ENCODE data around the gene FAM221B. TPM values are rescaled to one million over a fixed set of nuclear protein-coding genes. Genes with fewer than 3 reads are reported as not detected.
A peak's percentile ranks its signal among the peaks of the same experiment; 100 is the strongest.

Gene FAM221B
- total and polyA plus RNA-seq, 2 donors: under 0.01 to 0.05 TPM

- Histone ChIP-seq H3K4me1 (ENCODE audit: control insufficient read depth in 2 of 2, insufficient read depth in 2 of 2, low read length in 2 of 2) (peaks cover 0 to 17% of the 10 kb centered on the region in 2 donors), H3K4me3 (ENCODE audit: low read length in 2 of 2) (no peak overlapping the region), H3K27ac (ENCODE audit: low read depth in 1 of 2, low read length in 1 of 2) (no peak overlapping the region), H3K27me3 (ENCODE audit: control insufficient read depth in 2 of 2, insufficient read depth in 1 of 2, low read length in 1 of 2) (peaks cover 0 to 6% of the 10 kb centered on the region in 2 donors), H3K9me3 (ENCODE audit: control insufficient read depth in 2 of 2, insufficient read depth in 1 of 2, low read length in 1 of 2) (peaks cover 0 to 3% of the 10 kb centered on the region in 2 donors), H3K36me3 (ENCODE audit: control insufficient read depth in 2 of 2, insufficient read depth in 2 of 2, low read length in 1 of 2) (peaks cover 0 to under 1% of the 10 kb centered on the region in 2 donors)
- 98% methylated on average over 5 of the region's 5 CpGs for WGBS
- no peak for DNase-seq (ENCODE audit: low read depth in 6 of 9, low spot score in 9 of 9)
Observed at GRCh38 chr9:35841645-35841900, 13.0 kb upstream of the FAM221B start.

DNA sequence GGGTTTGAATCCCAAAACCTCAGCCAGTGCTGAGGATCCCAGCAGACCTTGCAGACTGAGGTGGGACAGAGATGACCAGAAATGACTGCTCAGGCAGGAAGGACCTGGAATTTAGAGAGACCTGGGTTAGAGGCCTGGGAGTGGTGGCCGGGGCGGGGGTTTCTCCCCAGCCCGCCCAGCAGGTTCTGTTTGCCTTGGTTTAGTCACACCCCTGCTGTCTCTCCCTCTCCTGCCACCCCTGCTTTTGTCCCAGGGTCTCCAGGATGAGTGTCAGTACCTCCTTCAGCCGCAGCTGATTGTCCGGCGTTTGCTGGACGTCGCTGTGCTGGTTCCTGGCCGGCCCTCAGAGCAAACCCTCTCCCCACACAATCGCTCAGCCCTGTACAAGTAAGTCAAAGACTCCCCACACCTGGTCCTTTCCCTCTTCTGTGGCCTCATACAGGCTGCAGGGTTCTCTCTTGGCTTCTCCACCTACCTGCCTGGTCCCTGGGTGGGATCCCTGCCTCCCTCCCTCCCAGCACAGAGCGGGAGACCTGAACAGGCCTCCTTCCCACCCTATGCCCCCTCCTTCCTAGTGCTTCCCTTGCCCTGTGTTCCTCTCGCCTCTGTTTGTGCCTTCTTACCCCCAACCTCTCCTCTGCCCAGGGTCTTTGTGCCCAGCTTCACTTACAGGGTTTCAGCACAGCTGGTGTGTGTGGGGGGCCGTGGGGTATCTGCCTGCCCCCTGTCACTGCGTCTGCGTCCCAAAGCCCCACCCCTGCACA lies 12.5 kb upstream of the FAM221B start:
- H3K4me3 ChIP-seq (ENCODE audit: low read length in 2 of 2): no peak overlapping the region
- WGBS: 97% methylated on average over 15 of the region's 15 CpGs
- no peak for DNase-seq (ENCODE audit: low read depth in 6 of 9, low spot score in 9 of 9)

DNA sequence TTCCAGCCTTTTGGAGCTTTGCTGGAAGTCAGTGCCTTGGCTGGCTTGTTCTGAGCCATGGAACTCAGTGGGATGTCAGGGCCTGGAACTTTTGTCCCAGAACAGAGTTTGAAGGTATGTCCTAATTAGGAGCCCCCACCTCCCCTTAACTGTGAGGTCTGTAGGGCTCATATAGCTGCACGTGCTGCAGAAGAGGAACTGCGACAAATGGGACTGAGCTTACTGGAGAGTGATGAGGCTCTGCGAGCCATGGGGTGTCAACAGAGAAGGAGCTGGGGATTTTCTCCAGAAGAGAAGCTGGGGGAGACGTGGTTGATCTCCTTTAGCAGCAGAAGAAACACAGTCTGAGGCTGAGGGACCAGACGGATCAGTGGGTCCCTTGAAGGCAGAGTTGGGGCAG lies 11.4 kb upstream of the FAM221B start:
- 93% methylated on average over 5 of the region's 5 CpGs for WGBS
- Histone ChIP-seq H3K4me3 (ENCODE audit: low read length in 2 of 2) (no peak overlapping the region), H3K36me3 (ENCODE audit: control insufficient read depth in 2 of 2, insufficient read depth in 2 of 2, low read length in 1 of 2) (no peaks in the 10 kb centered on the region), H3K27me3 (ENCODE audit: control insufficient read depth in 2 of 2, insufficient read depth in 1 of 2, low read length in 1 of 2) (no peaks in the 10 kb centered on the region), H3K4me1 (ENCODE audit: control insufficient read depth in 2 of 2, insufficient read depth in 2 of 2, low read length in 2 of 2) (peaks cover 0 to 4% of the 10 kb centered on the region in 2 donors), H3K27ac (ENCODE audit: low read depth in 1 of 2, low read length in 1 of 2) (no peak overlapping the region), H3K9me3 (ENCODE audit: control insufficient read depth in 2 of 2, insufficient read depth in 1 of 2, low read length in 1 of 2) (no peaks in the 10 kb centered on the region)
- no peak for DNase-seq (ENCODE audit: low read depth in 6 of 9, low spot score in 9 of 9)

More for the DNA sequence above, 12.5 kb upstream of the FAM221B start:
- Histone ChIP-seq H3K36me3 (ENCODE audit: control insufficient read depth in 2 of 2, insufficient read depth in 2 of 2, low read length in 1 of 2) (no peaks in the 10 kb centered on the region), H3K27ac (ENCODE audit: low read depth in 1 of 2, low read length in 1 of 2) (no peak overlapping the region), H3K9me3 (ENCODE audit: control insufficient read depth in 2 of 2, insufficient read depth in 1 of 2, low read length in 1 of 2) (no peaks in the 10 kb centered on the region), H3K27me3 (ENCODE audit: control insufficient read depth in 2 of 2, insufficient read depth in 1 of 2, low read length in 1 of 2) (peaks cover 0 to 1% of the 10 kb centered on the region in 2 donors), H3K4me1 (ENCODE audit: control insufficient read depth in 2 of 2, insufficient read depth in 2 of 2, low read length in 2 of 2) (peaks cover 0 to 12% of the 10 kb centered on the region in 2 donors)

- Histone ChIP-seq H3K9me3 (ENCODE audit: control insufficient read depth in 2 of 2, insufficient read depth in 1 of 2, low read length in 1 of 2) (no peaks in the 10 kb centered on the region), H3K4me3 (ENCODE audit: low read length in 2 of 2) (no peak overlapping the region), H3K4me1 (ENCODE audit: control insufficient read depth in 2 of 2, insufficient read depth in 2 of 2, low read length in 2 of 2) (peaks cover 6 to 24% of the 10 kb centered on the region in 2 donors), H3K36me3 (ENCODE audit: control insufficient read depth in 2 of 2, insufficient read depth in 2 of 2, low read length in 1 of 2) (no peaks in the 10 kb centered on the region), H3K27ac (ENCODE audit: low read depth in 1 of 2, low read length in 1 of 2) (no peak overlapping the region), H3K27me3 (ENCODE audit: control insufficient read depth in 2 of 2, insufficient read depth in 1 of 2, low read length in 1 of 2) (no peaks in the 10 kb centered on the region)
- no peak for DNase-seq (ENCODE audit: low read depth in 6 of 9, low spot score in 9 of 9)
- 97% methylated on average over 5 of the region's 5 CpGs for WGBS
Observed at GRCh38 chr9:35836595-35836994, 8.1 kb upstream of the FAM221B start.

DNA sequence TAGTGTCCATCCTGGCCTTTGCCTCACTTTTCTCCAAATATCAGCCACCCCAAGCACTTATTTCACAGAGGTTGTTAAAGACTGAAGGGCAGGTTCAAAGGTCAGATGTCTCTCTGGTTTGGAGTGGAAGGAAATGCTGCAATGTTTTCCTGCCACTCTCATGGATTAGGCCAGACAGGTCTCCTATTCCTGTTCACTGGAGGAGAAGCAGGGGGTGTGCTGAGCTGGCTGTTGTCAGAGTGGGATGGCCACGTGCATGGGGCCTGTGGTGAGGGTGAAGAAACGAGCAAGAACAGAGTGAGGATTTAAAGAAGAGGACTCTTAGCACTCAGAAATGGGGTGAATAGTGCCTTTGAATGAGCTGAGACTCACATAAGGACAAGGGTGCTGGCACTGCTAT lies 7.2 kb upstream of the FAM221B start:
- no peak overlapping the region for H3K27ac ChIP-seq (ENCODE audit: low read depth in 1 of 2, low read length in 1 of 2)
- 95% methylated on average over 2 of the region's 2 CpGs for WGBS
- H3K4me3 ChIP-seq (ENCODE audit: low read length in 2 of 2): no peak overlapping the region
- H3K27me3 ChIP-seq (ENCODE audit: control insufficient read depth in 2 of 2, insufficient read depth in 1 of 2, low read length in 1 of 2): no peaks in the 10 kb centered on the region
- no peaks in the 10 kb centered on the region for H3K9me3 ChIP-seq (ENCODE audit: control insufficient read depth in 2 of 2, insufficient read depth in 1 of 2, low read length in 1 of 2)
- no peaks in the 10 kb centered on the region for H3K36me3 ChIP-seq (ENCODE audit: control insufficient read depth in 2 of 2, insufficient read depth in 2 of 2, low read length in 1 of 2)
- no peak for DNase-seq (ENCODE audit: low read depth in 6 of 9, low spot score in 9 of 9)
- H3K4me1 ChIP-seq (ENCODE audit: control insufficient read depth in 2 of 2, insufficient read depth in 2 of 2, low read length in 2 of 2): peaks cover 6 to 24% of the 10 kb centered on the region in 2 donors

- peaks cover 6 to 24% of the 10 kb centered on the region in 2 donors for H3K4me1 ChIP-seq (ENCODE audit: control insufficient read depth in 2 of 2, insufficient read depth in 2 of 2, low read length in 2 of 2)
- no peaks in the 10 kb centered on the region for H3K27me3 ChIP-seq (ENCODE audit: control insufficient read depth in 2 of 2, insufficient read depth in 1 of 2, low read length in 1 of 2)
- H3K27ac ChIP-seq (ENCODE audit: low read depth in 1 of 2, low read length in 1 of 2): no peak overlapping the region
- H3K36me3 ChIP-seq (ENCODE audit: control insufficient read depth in 2 of 2, insufficient read depth in 2 of 2, low read length in 1 of 2): no peaks in the 10 kb centered on the region
- no peak overlapping the region for H3K4me3 ChIP-seq (ENCODE audit: low read length in 2 of 2)
- WGBS: 98% methylated on average over 3 of the region's 3 CpGs
- peak in 1 of 9 donors; percentile 40 for DNase-seq (ENCODE audit: low read depth in 6 of 9, low spot score in 9 of 9)
- no peaks in the 10 kb centered on the region for H3K9me3 ChIP-seq (ENCODE audit: control insufficient read depth in 2 of 2, insufficient read depth in 1 of 2, low read length in 1 of 2)
Observed at GRCh38 chr9:35835216-35835632, 6.7 kb upstream of the FAM221B start.

DNA sequence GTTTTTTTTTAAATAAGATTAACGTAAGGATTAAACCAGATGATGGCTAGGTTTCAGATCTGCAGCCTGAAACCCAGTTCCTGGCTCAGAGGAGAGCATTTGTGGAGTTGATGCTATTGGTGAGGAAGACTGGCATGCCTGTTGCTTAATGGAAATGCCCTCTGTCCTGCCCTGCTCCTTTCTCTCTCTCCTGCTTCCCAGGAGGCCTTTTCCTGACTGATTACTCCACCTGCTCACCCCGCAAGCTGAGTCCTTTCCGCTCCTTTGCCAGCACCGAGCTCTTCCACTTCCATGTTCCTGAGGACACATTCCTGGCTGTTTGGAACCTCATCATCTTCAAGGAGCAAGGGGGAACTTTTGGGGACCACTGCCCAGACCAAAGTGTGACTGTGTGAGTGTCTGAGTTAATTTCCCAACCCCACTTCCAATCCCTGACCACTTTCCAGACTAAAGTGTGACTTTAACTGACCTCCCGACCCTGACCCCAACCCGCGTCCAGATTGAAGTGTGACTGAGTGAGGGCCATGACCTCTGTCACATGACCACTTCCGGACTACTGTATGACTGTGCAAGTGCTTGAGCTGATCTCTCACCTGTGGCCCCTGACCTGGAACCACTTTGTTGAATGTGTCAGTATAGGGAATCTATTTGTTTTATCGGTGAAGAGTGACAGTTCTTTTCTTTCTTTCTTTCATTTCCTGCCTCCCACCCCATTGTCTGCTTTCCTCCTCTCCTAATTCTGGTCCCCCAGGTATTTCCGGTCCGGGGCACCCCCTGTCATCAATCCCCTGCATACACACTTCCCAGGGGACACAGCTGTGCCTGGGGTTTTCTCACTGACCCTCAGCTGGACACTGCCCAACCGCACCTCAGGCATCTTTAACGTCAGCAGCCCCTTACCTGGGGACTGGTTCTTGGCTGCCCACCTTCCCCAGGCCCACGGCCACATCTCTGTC lies 6.0 kb upstream of the FAM221B start:
- H3K36me3 ChIP-seq (ENCODE audit: control insufficient read depth in 2 of 2, insufficient read depth in 2 of 2, low read length in 1 of 2): no peaks in the 10 kb centered on the region
- H3K27ac ChIP-seq (ENCODE audit: low read depth in 1 of 2, low read length in 1 of 2): peak overlapping the region in 1 of 2 donors; percentile 63
- no peaks in the 10 kb centered on the region for H3K27me3 ChIP-seq (ENCODE audit: control insufficient read depth in 2 of 2, insufficient read depth in 1 of 2, low read length in 1 of 2)
- no peaks in the 10 kb centered on the region for H3K9me3 ChIP-seq (ENCODE audit: control insufficient read depth in 2 of 2, insufficient read depth in 1 of 2, low read length in 1 of 2)
- 95% methylated on average over 14 of the region's 14 CpGs for WGBS
- no peak overlapping the region for H3K4me3 ChIP-seq (ENCODE audit: low read length in 2 of 2)
- DNase-seq (ENCODE audit: low read depth in 6 of 9, low spot score in 9 of 9): no peak
- peaks cover 9 to 28% of the 10 kb centered on the region in 2 donors for H3K4me1 ChIP-seq (ENCODE audit: control insufficient read depth in 2 of 2, insufficient read depth in 2 of 2, low read length in 2 of 2)

DNA sequence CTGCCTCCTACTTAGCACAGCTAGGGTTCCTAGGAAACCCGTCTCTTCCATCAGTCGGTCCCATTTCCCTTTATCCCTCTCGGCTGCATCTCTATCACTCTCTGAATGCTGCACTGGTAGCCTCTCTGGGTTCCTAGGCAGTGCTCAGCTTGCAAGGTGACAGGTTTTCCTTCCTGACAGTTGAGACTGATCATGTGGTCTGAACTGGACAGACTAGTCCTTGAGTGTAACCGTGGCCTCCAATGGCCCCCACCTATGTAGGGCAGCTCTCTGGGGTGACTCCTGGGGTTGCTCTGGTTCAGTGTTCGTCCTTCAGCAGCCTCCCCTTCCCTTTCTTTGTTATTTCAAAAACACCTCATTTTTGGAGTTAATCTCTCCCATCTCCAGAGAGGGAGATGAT lies 4.3 kb upstream of the FAM221B start:
- Histone ChIP-seq H3K27ac (ENCODE audit: low read depth in 1 of 2, low read length in 1 of 2) (no peak overlapping the region), H3K36me3 (ENCODE audit: control insufficient read depth in 2 of 2, insufficient read depth in 2 of 2, low read length in 1 of 2) (no peaks in the 10 kb centered on the region), H3K4me3 (ENCODE audit: low read length in 2 of 2) (no peak overlapping the region), H3K4me1 (ENCODE audit: control insufficient read depth in 2 of 2, insufficient read depth in 2 of 2, low read length in 2 of 2) (peaks cover 10 to 37% of the 10 kb centered on the region in 2 donors), H3K9me3 (ENCODE audit: control insufficient read depth in 2 of 2, insufficient read depth in 1 of 2, low read length in 1 of 2) (no peaks in the 10 kb centered on the region), H3K27me3 (ENCODE audit: control insufficient read depth in 2 of 2, insufficient read depth in 1 of 2, low read length in 1 of 2) (no peaks in the 10 kb centered on the region)
- DNase-seq (ENCODE audit: low read depth in 6 of 9, low spot score in 9 of 9): no peak
- 84% methylated on average over 5 of the region's 5 CpGs for whole genome bisulfite sequencing

- WGBS: 96% methylated on average over 4 of the region's 4 CpGs
- DNase-seq (ENCODE audit: low read depth in 6 of 9, low spot score in 9 of 9): no peak
- Histone ChIP-seq H3K9me3 (ENCODE audit: control insufficient read depth in 2 of 2, insufficient read depth in 1 of 2, low read length in 1 of 2) (no peaks in the 10 kb centered on the region), H3K27me3 (ENCODE audit: control insufficient read depth in 2 of 2, insufficient read depth in 1 of 2, low read length in 1 of 2) (no peaks in the 10 kb centered on the region), H3K27ac (ENCODE audit: low read depth in 1 of 2, low read length in 1 of 2) (no peak overlapping the region), H3K4me1 (ENCODE audit: control insufficient read depth in 2 of 2, insufficient read depth in 2 of 2, low read length in 2 of 2) (peaks cover 10 to 42% of the 10 kb centered on the region in 2 donors), H3K36me3 (ENCODE audit: control insufficient read depth in 2 of 2, insufficient read depth in 2 of 2, low read length in 1 of 2) (no peaks in the 10 kb centered on the region), H3K4me3 (ENCODE audit: low read length in 2 of 2) (no peak overlapping the region)
Observed at GRCh38 chr9:35831040-35831439, 2.5 kb upstream of the FAM221B start.
